Mucosa of descending colon (tissue), 3 donors: ENCODE results near the gene BIN1. TPM values are rescaled to one million over a fixed set of nuclear protein-coding genes. Genes with fewer than 3 reads are reported as not detected.

Experiments used
- ATAC-seq: fragments of 200-7000 bp; cut with Tn5 transposase; one replicate; pipeline ENCODE4 v1.9.1; 2020; ENCODE audit warnings: mild to moderate bottlenecking, moderate library complexity
- DNase-seq, 3 donors: peaks; one replicate each; pipeline ENCODE4 v3.0.0-alpha.2; 2020
- H3K36me3 ChIP-seq: fragments of 200-600 bp; one replicate; pipeline ENCODE4 v1.8.0; 2021; ENCODE audit warnings: low read depth, mild to moderate bottlenecking
- H3K4me1 ChIP-seq: fragments of 200-600 bp; one replicate; pipeline ENCODE4 v1.8.0; 2021; ENCODE audit warnings: low read depth, mild to moderate bottlenecking
- H3K4me3 ChIP-seq: fragments of 200-600 bp; one replicate; pipeline ENCODE4 v1.8.0; 2021; ENCODE audit warnings: mild to moderate bottlenecking
- H3K9me3 ChIP-seq: fragments of 200-600 bp; one replicate; pipeline ENCODE4 v1.8.0; 2021; ENCODE audit warnings: mild to moderate bottlenecking
- intact Hi-C, 2 donors: fragments of 100-400 bp; cut with DNase I in 1 of 2; cut with micrococcal nuclease in 1 of 2; formaldehyde crosslinking; loops; one replicate each; pipeline versions ENCODE4 v1.11.0 to v1.11.1; 2022; cut with DNase I, micrococcal nuclease
- total RNA-seq, 3 donors: library from RNA; stranded (reverse); fragmentation: NEBNext Ultra II Directional in 2 of 3; extraction: Animal tissue kit (Norgen Biotek cat#: 25700) in 2 of 3; gene quantifications; one replicate each; pipeline versions ENCODE4 v1.2.1 to v1.2.4, GENCODE V29; 2021 to 2023
- TF ChIP-seq, protein P1 (sequence below): fragments of 200-600 bp; IDR thresholded peaks from one replicate; pipeline ENCODE4 v1.8.0; 2022; ENCODE audit warnings: antibody characterized with exemption, mild to moderate bottlenecking
- donor health status: DM: no; HTN: no; CAD: no; lungs with moderate emphysema.
- donor health status: DM: no; HTN: no; CAD: no.
- donor health status: DM: no; HTN: yes; CAD: no.

BIN1 gene
- total RNA-seq, 3 donors from 2014 or later, result 37.6 to 65.7 (median 46.3) TPM

DNA sequence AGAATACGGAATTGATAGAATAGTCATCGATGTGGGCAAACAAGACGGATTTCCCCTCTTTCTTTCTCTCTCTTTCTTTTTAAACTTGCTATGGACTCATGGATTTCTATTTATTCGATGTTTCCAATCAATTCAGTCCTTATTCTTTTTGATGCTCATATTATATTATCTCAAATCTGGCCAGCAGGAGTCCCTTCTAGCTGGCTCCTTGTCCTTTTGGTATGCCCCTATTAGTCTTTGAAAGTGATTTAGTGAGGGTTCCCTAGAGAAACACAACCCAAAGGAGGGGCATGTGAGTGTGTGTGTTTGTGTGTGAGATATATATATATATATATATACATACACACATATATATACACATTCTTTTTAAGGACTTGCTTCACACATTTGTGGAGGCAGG, 23.5 kb upstream of the BIN1 start:
- ATAC-seq (no peak), DNase-seq (no peak)
- Histone ChIP-seq H3K4me1 (no peaks in the 10 kb centered on the region), H3K36me3 (no peaks in the 10 kb centered on the region), H3K9me3 (no peaks in the 10 kb centered on the region), H3K4me3 (no peak overlapping the region)
- intact Hi-C loops, result no loop called here
- TF ChIP-seq, protein P1, sequence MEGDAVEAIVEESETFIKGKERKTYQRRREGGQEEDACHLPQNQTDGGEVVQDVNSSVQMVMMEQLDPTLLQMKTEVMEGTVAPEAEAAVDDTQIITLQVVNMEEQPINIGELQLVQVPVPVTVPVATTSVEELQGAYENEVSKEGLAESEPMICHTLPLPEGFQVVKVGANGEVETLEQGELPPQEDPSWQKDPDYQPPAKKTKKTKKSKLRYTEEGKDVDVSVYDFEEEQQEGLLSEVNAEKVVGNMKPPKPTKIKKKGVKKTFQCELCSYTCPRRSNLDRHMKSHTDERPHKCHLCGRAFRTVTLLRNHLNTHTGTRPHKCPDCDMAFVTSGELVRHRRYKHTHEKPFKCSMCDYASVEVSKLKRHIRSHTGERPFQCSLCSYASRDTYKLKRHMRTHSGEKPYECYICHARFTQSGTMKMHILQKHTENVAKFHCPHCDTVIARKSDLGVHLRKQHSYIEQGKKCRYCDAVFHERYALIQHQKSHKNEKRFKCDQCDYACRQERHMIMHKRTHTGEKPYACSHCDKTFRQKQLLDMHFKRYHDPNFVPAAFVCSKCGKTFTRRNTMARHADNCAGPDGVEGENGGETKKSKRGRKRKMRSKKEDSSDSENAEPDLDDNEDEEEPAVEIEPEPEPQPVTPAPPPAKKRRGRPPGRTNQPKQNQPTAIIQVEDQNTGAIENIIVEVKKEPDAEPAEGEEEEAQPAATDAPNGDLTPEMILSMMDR, result no peak

DNA sequence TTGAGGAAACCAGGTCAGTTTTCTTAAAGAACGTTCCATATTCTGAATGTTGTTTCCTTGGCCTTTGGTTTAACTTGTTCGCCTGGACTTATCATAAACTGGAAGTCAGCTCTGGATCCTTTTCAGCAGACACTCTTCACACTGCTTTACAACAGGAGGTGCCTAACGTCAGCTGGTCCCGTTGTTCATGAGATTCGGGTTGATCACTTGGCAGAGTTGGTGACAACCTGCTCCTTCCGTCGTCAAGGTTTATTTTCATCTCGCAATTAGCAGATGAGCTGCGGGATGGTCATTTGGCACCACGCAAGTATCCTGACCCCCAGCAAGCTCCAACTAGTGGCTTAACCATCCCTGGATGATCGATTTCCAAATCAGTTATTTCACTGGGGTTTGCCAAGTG, 23.0 kb upstream of the BIN1 start:
- no peak overlapping the region for H3K4me3 ChIP-seq

DNA sequence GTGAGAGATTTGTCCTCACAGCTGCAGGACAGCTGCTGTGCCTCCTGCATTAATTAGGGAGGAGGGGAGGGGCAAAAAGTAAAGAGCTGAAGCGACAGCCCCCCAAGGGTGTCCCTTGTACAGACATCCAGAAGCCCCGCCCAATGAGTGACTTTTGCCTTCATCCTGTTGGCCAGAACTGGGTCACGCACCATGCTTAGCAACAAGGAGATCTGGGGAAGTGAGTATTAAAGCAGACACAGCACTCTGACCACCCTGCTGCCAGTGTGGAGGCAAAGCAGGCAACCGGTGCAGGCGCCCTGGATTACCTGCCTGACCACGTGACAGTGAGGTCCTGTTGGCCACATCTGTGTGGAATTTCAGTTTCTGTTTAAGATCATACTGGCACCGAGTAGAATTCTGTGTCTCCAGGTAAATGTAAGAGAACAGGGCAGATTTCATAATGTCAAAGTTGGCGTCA, 21.5 kb upstream of the BIN1 start:
- no peaks in the 10 kb centered on the region for H3K4me1 ChIP-seq
- H3K9me3 ChIP-seq, result no peaks in the 10 kb centered on the region
- ATAC-seq (peak; percentile 99), DNase-seq (peak; percentile 77 to 81 (median 78))
- no peak overlapping the region for H3K4me3 ChIP-seq
- H3K36me3 ChIP-seq, result no peaks in the 10 kb centered on the region
- intact Hi-C loops, result no loop called here
- TF ChIP-seq, protein P1, result no peak

More for the DNA sequence above, 23.0 kb upstream of the BIN1 start:
- no peak for ATAC-seq
- no peak for DNase-seq
- TF ChIP-seq, protein P1, result no peak
- H3K36me3 ChIP-seq, result no peaks in the 10 kb centered on the region
- H3K4me1 ChIP-seq, result no peaks in the 10 kb centered on the region
- H3K9me3 ChIP-seq, result no peaks in the 10 kb centered on the region
- intact Hi-C loops, result no loop called here

DNA sequence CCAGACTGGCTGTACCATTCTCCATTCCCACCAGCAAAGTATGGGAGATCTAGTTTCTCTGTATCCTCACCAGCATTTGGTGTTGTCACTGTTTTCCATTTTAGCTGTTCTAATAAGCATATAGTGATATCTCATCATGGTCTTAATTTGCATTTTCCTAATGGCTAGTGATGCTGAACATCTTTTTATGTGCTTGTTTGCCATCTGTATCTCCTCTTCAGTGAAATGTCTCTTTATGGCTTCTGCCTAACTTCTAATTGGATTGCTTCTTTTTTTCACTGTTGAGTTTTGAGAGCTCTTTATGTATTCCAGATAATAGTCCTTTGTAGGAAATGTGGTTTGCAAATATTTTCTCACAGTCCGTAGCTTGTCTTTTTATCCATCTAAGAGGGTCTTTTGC, 18.9 kb upstream of the BIN1 start:
- Histone ChIP-seq H3K9me3 (no peaks in the 10 kb centered on the region), H3K4me1 (no peaks in the 10 kb centered on the region), H3K36me3 (no peaks in the 10 kb centered on the region), H3K4me3 (no peak overlapping the region)
- no peak for DNase-seq
- intact Hi-C loops, result no loop called here
- ATAC-seq, result no peak
- TF ChIP-seq, protein P1, result no peak

DNA sequence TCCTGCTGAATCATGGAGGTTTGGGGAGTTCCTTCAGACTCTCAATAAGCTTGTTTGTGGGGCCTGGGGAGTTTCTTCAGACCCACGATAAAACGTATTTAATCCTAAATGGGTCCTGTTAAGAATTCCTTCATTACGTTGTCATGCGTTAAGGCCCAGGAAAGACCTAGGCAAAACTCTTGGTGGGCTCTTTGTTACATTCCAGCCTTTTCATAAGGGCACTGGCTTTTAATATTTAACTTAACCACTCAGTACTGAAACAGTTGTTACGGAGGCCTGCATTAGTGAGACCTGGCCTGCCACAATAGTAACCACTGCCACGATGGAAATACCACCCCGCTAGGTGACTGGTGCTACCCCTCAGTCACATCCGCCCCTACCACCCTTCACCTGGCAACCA, 17.5 kb upstream of the BIN1 start:
- Histone ChIP-seq H3K4me3 (no peak overlapping the region), H3K4me1 (no peaks in the 10 kb centered on the region), H3K9me3 (no peaks in the 10 kb centered on the region), H3K36me3 (no peaks in the 10 kb centered on the region)
- intact Hi-C loops, result no loop called here
- TF ChIP-seq, protein P1, result no peak
- ATAC-seq (no peak), DNase-seq (no peak)
